ENCODE measurements around the gene APBA1.
A peak's percentile ranks its signal among the peaks of the same experiment; 100 is the strongest.

Gene APBA1

GRCh38 chr9:69582544-69583297 is 89.5 kb downstream of the APBA1 start:
- no peak overlapping the region for H3K4me3 ChIP-seq (ENCODE audit: low read depth, low read length)

GRCh38 chr9:69582018-69582417 is 90.2 kb downstream of the APBA1 start:
- TF ChIP-seq MAX (IDR thresholded peaks at IDR 0.05; ENCODE audit: low read depth, low read length) (no peak), MYC (IDR thresholded peaks at IDR 0.05; ENCODE audit: low read depth, low read length) (no peak), CTCF (IDR thresholded peaks at IDR 0.05; ENCODE audit: low read depth, low read length) (no peak), POLR2A (IDR thresholded peaks at IDR 0.05; ENCODE audit: extremely low read depth, insufficient read length) (no peak)
- H3K4me3 ChIP-seq (ENCODE audit: low read depth, low read length), result no peak overlapping the region
- peak; percentile 13 for DNase-seq (ENCODE audit: low read depth)

More at GRCh38 chr9:69582544-69583297, 89.5 kb downstream of the APBA1 start:
- DNase-seq (ENCODE audit: low read depth), result no peak
- no peak for TF ChIP-seq POLR2A (IDR thresholded peaks at IDR 0.05; ENCODE audit: extremely low read depth, insufficient read length)
- TF ChIP-seq MAX (IDR thresholded peaks at IDR 0.05; ENCODE audit: low read depth, low read length), result no peak

- TF ChIP-seq POLR2A (IDR thresholded peaks at IDR 0.05; ENCODE audit: extremely low read depth, insufficient read length) (no peak), MYC (IDR thresholded peaks at IDR 0.05; ENCODE audit: low read depth, low read length) (no peak), CTCF (IDR thresholded peaks at IDR 0.05; ENCODE audit: low read depth, low read length) (no peak), MAX (IDR thresholded peaks at IDR 0.05; ENCODE audit: low read depth, low read length) (no peak)
- no peak for DNase-seq (ENCODE audit: low read depth)
- no peak overlapping the region for H3K4me3 ChIP-seq (ENCODE audit: low read depth, low read length)
Measured at GRCh38 chr9:69580582-69581214, 91.5 kb downstream of the APBA1 start.

- DNase-seq (ENCODE audit: low read depth), result no peak
- TF ChIP-seq POLR2A (IDR thresholded peaks at IDR 0.05; ENCODE audit: extremely low read depth, insufficient read length) (no peak), MYC (IDR thresholded peaks at IDR 0.05; ENCODE audit: low read depth, low read length) (no peak), CTCF (IDR thresholded peaks at IDR 0.05; ENCODE audit: low read depth, low read length) (no peak), MAX (IDR thresholded peaks at IDR 0.05; ENCODE audit: low read depth, low read length) (no peak)
- no peak overlapping the region for H3K4me3 ChIP-seq (ENCODE audit: low read depth, low read length)
Measured at GRCh38 chr9:69579760-69580581, 92.2 kb downstream of the APBA1 start.

GRCh38 chr9:69579032-69579758 is 93.0 kb downstream of the APBA1 start:
- H3K4me3 ChIP-seq (ENCODE audit: low read depth, low read length), result no peak overlapping the region
- no peak for DNase-seq (ENCODE audit: low read depth)
- TF ChIP-seq CTCF (IDR thresholded peaks at IDR 0.05; ENCODE audit: low read depth, low read length) (no peak), POLR2A (IDR thresholded peaks at IDR 0.05; ENCODE audit: extremely low read depth, insufficient read length) (no peak), MYC (IDR thresholded peaks at IDR 0.05; ENCODE audit: low read depth, low read length) (no peak), MAX (IDR thresholded peaks at IDR 0.05; ENCODE audit: low read depth, low read length) (no peak)

Data from NB4 (cell line).